K562 (cell line): ENCODE results near the gene TTC13. TPM values are rescaled to one million over a fixed set of nuclear protein-coding genes. Genes with fewer than 3 reads are reported as not detected.

ENCODE experiments used
- ATAC-seq: fragments of 200-7000 bp; cut with Tn5 transposase; 3 replicates; pipeline ENCODE4 v1.9.1; 2020; ENCODE audit warnings: moderate library complexity
- BruUV-seq: library from RNA; stranded (reverse); fragments of 400-500 nt; replicated peaks from 2 replicates; lab custom pipeline; 2021; lab: Mats Ljungman, UMichigan
- CTCF ChIA-PET: fragments of 300-600 bp; formaldehyde crosslinking; extraction: SDS; loops from one replicate; lab custom pipeline; 2021; ENCODE audit warnings: low intra/inter-chr PET ratio; lab: Yijun Ruan, JAX
- POLR2A ChIA-PET: fragments of 300-600, 350-650 bp; sonication (Branson Sonifier 250); formaldehyde crosslinking; extraction: SDS; loops from one replicate; lab custom pipeline; 2021; ENCODE audit warnings: antibody characterized with exemption, inconsistent platforms; lab: Yijun Ruan, JAX
- DNase-seq, 4 experiments: peaks; one replicate each; pipeline versions ENCODE4 v3.0.0 to v3.0.0-alpha.2; 2011 to 2018; ENCODE audit warnings: low spot score in 3 of 4, mixed read lengths in 3 of 4; ENCODE audit errors: extremely low read depth in 1 of 4
- FAIRE-seq: peaks from 2 replicates; lab custom pipeline; 2011; peaks lifted over from hg19 to GRCh38; lab: Jason Lieb, UNC
- H2AFZ ChIP-seq: 2 replicates; pipeline ENCODE4 v1.6.0; 2011; ENCODE audit warnings: low read depth, low read length, control low read depth, inconsistent platforms
- H3K27ac ChIP-seq: fragments of 200-600 bp; 3 replicates; pipeline ENCODE4 v1.8.0; 2011; ENCODE audit warnings: low read depth, mild to moderate bottlenecking, control low read depth, inconsistent platforms, low read length, moderate library complexity, mixed read lengths; ENCODE audit errors: extremely low read depth
- H3K27me3 ChIP-seq, 2 experiments: fragments of 300-600 bp in 1 of 2; 2 replicates in 1 of 2; 3 replicates in 1 of 2; pipeline versions ENCODE4 v1.6.0 to v1.8.0; 2011; ENCODE audit warnings: inconsistent platforms in 2 of 2, low read length in 2 of 2, mild to moderate bottlenecking in 1 of 2, mixed read lengths in 1 of 2, moderate library complexity in 1 of 2; ENCODE audit not compliant: control insufficient read depth in 2 of 2, insufficient read depth in 2 of 2
- H3K36me3 ChIP-seq: fragments of 300-600 bp; 3 replicates; pipeline ENCODE4 v1.8.0; 2011; ENCODE audit warnings: mild to moderate bottlenecking, low read length, inconsistent platforms; ENCODE audit not compliant: control insufficient read depth, insufficient read depth
- H3K4me1 ChIP-seq, 2 experiments: fragments of 200-600 bp in 1 of 2; replicated peaks in 1 of 2; 2 replicates in 1 of 2; 3 replicates in 1 of 2; pipeline versions ENCODE4 v1.5.1 to v1.8.0; 2011; ENCODE audit warnings: inconsistent platforms in 2 of 2, low read length in 2 of 2, mild to moderate bottlenecking in 1 of 2, mixed read lengths in 1 of 2, moderate library complexity in 1 of 2; ENCODE audit not compliant: control insufficient read depth in 2 of 2, insufficient read depth in 2 of 2
- H3K4me2 ChIP-seq: 2 replicates; pipeline ENCODE4 v1.6.1; 2011; ENCODE audit warnings: low read length, control low read depth, inconsistent platforms, mixed read lengths; ENCODE audit not compliant: insufficient read depth
- H3K4me3 ChIP-seq: fragments of 200-600 bp; sonication (generic), shearing (Covaris generic); 2 replicates; pipeline ENCODE4 v1.5.1; 2016; ENCODE audit warnings: control low read depth, inconsistent platforms
- H3K79me2 ChIP-seq: fragments of 200-600 bp; 3 replicates; pipeline ENCODE4 v1.8.0; 2011; ENCODE audit warnings: low read length, inconsistent platforms; ENCODE audit not compliant: control insufficient read depth, insufficient read depth
- H3K9ac ChIP-seq, 2 experiments: 2 replicates each; pipeline versions ENCODE4 v1.6.0 to v1.6.1; 2011; ENCODE audit warnings: low read depth in 2 of 2, low read length in 2 of 2, control low read depth in 1 of 2, inconsistent platforms in 1 of 2, mild to moderate bottlenecking in 1 of 2, mixed read lengths in 1 of 2; ENCODE audit not compliant: insufficient read depth in 1 of 2
- H3K9me1 ChIP-seq: one replicate; pipeline ENCODE4 v1.6.0; 2011; ENCODE audit warnings: inconsistent platforms, mild to moderate bottlenecking, low read length, moderate library complexity; ENCODE audit not compliant: control insufficient read depth, insufficient read depth
- H3K9me3 ChIP-seq: replicated peaks from 2 replicates; pipeline ENCODE4 v1.5.1; 2011; ENCODE audit warnings: low read depth, low read length, inconsistent platforms; ENCODE audit not compliant: control insufficient read depth, insufficient read depth
- H4K20me1 ChIP-seq: replicated peaks from 2 replicates; pipeline ENCODE4 v1.6.1; 2011; ENCODE audit warnings: low read length, inconsistent platforms, mixed read lengths; ENCODE audit not compliant: control insufficient read depth, insufficient read depth
- CBFB ChIP-seq: sonication (generic); formaldehyde crosslinking; IDR thresholded peaks from 2 replicates; pipeline ENCODE4 v1.4.0; 2020; ENCODE audit warnings: mild to moderate bottlenecking, missing genetic modification reagents
- HMGXB4 ChIP-seq: sonication (generic); formaldehyde crosslinking; IDR thresholded peaks from 2 replicates; pipeline ENCODE4 v1.8.1; 2023; ENCODE audit warnings: mild to moderate bottlenecking, missing genetic modification reagents
- MCM3 ChIP-seq: fragments of 450-650 bp; IDR thresholded peaks from 2 replicates; pipeline ENCODE4 v1.6.1; 2016
- MEF2D ChIP-seq: conservative IDR thresholded peaks from 2 replicates; pipeline ENCODE4 v1.6.1; 2016; ENCODE audit warnings: low read depth, missing genetic modification characterization, missing compliant biosample characterization
- RBBP5 ChIP-seq: fragments of 200-600 bp; sonication (generic); IDR thresholded peaks from 2 replicates; pipeline ENCODE4 v1.6.1; 2012; ENCODE audit warnings: borderline replicate concordance, mild to moderate bottlenecking, low read length, control low read depth, inconsistent platforms; ENCODE audit not compliant: insufficient read depth, poor library complexity, severe bottlenecking
- RBM22 ChIP-seq: fragments of 200-400 bp; formaldehyde crosslinking; IDR thresholded peaks from 2 replicates; pipeline ENCODE4 v1.6.1; 2018; ENCODE audit warnings: low read length, low read depth; ENCODE audit not compliant: poor library complexity, severe bottlenecking
- TRIM28 ChIP-seq: fragments of 450-650 bp; IDR thresholded peaks from 2 replicates; pipeline ENCODE4 v1.6.1; 2017
- ZNF133 ChIP-seq: fragments of 250-450 bp; sonication (Bioruptor Pico); IDR thresholded peaks from 2 replicates; pipeline ENCODE4 v1.4.0; 2020; ENCODE audit warnings: mild to moderate bottlenecking
- WGBS: fragments of 100-300 bp; shearing (Covaris generic); methylation state at CpG from one replicate; pipeline ENCODE4 v1.1.6; 2016; ENCODE audit warnings: low coverage, mixed read lengths; ENCODE audit not compliant: insufficient coverage; ENCODE audit errors: missing lambda C conversion rate; 5-methylcytosine and 5-hydroxymethylcytosine counted together
- in situ Hi-C: fragments of 300-500 bp; cut with MboI; formaldehyde crosslinking; loops from 4 replicates; pipeline ENCODE4 v1.15.0; 2018; ENCODE audit warnings: inconsistent platforms, mixed read lengths
- intact Hi-C: fragments of 100-400 bp; cut with micrococcal nuclease; formaldehyde crosslinking; loops from 2 replicates; pipeline ENCODE4 v1.14.2; 2022
- polyA plus RNA-seq, 8 experiments: library from polyadenylated mRNA; depleted of rRNA in 4 of 8; stranded (reverse) in 5 of 8; unstranded in 3 of 8; fragments of >200 nt; fragmentation: Nextera tagmentation in 2 of 8; fragmentation: Illumina TruSeq in 1 of 8; extraction: Ambion mirVana in 2 of 8; extraction: Trizol in 1 of 8; gene quantifications; 2 replicates each; pipeline versions ENCODE4 v1.2.1 to v1.2.3, GENCODE V29; 2011 to 2014; ENCODE audit warnings: inconsistent platforms in 1 of 8, missing spikeins in 1 of 8
- total RNA-seq, 7 experiments: library from RNA; depleted of rRNA in 6 of 7; stranded (reverse); fragments of >200 nt in 6 of 7; fragmentation: Illumina TruSeq in 2 of 7; extraction: Trizol in 2 of 7; gene quantifications; 2 replicates each; pipeline versions ENCODE4 v1.2.1 to v1.2.3, GENCODE V29; 2011 to 2021; ENCODE audit warnings: low replicate concordance in 1 of 7
- TF ChIP-seq, protein P1 (sequence below), 2 experiments: fragments of 450-650 bp in 1 of 2; IDR thresholded peaks; 2 replicates each; pipeline ENCODE4 v1.6.1; 2011 to 2017; ENCODE audit warnings: low read depth in 2 of 2, antibody characterized with exemption in 1 of 2, borderline replicate concordance in 1 of 2, low read length in 1 of 2, mild to moderate bottlenecking in 1 of 2, mixed read lengths in 1 of 2; ENCODE audit not compliant: control insufficient read depth in 1 of 2
- TF ChIP-seq, protein P2 (sequence below): fragments of 450-650 bp; IDR thresholded peaks from 2 replicates; pipeline ENCODE4 v1.6.1; 2016; ENCODE audit warnings: borderline replicate concordance

The TTC13 gene
- total and polyA plus RNA-seq, 9 of the 15 experiments (the other 6 are each of a cell fraction or from before 2014, with no cell fraction given), result 1.7 to 13.8 (median 9.6) TPM

DNA sequence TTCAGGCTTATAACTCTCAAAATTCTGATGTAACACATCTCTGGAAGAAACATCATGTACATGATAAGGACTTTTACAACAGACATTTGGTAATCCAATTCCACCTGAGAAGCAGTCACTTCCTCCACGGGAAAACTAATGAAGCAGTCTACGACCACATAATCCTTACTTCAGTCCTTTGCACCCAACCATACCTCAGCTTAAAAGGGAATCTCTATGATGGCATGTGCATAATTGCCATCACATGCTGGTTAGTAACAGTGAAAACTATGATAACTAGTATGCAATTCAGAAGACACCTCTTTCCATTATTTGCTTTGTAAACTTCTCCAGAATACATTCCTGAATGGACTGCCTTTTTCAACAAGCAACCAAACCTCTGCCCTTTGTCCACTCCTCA lies 53.1 kb downstream of the TTC13 start (continued):
- TF ChIP-seq, protein P1, sequence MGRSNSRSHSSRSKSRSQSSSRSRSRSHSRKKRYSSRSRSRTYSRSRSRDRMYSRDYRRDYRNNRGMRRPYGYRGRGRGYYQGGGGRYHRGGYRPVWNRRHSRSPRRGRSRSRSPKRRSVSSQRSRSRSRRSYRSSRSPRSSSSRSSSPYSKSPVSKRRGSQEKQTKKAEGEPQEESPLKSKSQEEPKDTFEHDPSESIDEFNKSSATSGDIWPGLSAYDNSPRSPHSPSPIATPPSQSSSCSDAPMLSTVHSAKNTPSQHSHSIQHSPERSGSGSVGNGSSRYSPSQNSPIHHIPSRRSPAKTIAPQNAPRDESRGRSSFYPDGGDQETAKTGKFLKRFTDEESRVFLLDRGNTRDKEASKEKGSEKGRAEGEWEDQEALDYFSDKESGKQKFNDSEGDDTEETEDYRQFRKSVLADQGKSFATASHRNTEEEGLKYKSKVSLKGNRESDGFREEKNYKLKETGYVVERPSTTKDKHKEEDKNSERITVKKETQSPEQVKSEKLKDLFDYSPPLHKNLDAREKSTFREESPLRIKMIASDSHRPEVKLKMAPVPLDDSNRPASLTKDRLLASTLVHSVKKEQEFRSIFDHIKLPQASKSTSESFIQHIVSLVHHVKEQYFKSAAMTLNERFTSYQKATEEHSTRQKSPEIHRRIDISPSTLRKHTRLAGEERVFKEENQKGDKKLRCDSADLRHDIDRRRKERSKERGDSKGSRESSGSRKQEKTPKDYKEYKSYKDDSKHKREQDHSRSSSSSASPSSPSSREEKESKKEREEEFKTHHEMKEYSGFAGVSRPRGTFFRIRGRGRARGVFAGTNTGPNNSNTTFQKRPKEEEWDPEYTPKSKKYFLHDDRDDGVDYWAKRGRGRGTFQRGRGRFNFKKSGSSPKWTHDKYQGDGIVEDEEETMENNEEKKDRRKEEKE (IDR thresholded peaks at IDR 0.05; ENCODE audit: borderline replicate concordance in 1 of 2, control insufficient read depth in 1 of 2, low read depth in 2 of 2, low read length in 1 of 2), result no peak

GRCh38 chr1:230923176-230923575 lies 55.5 kb downstream of the TTC13 start:
- POLR2A ChIA-PET, result interaction anchor here (0.8 to 1.2 kb wide), 3 partner anchors 11 to 14 kb away, joined by 3 read pairs; no protein-coding TSS in a partner anchor
- FAIRE-seq, result no peak
- in situ Hi-C loops, result loop anchor here (5.0 kb wide), 1 partner anchor 179 kb away; no protein-coding TSS in a partner anchor

More at GRCh38 chr1:230923176-230923575, 55.5 kb downstream of the TTC13 start:
- no peaks in the 10 kb centered on the region for H4K20me1 ChIP-seq
- no peak overlapping the region for H3K27ac ChIP-seq
- peaks cover 33% of the 10 kb centered on the region for H3K36me3 ChIP-seq
- no peak for ATAC-seq
- intact Hi-C loops, result no loop called here
- H3K4me3 ChIP-seq, result no peak overlapping the region
- 46% methylated on average over 4 of the region's 4 CpGs for WGBS
- no peak for TF ChIP-seq CBFB (CRISPR knock-in tag)
- TF ChIP-seq MEF2D (tag), result no peak
- TF ChIP-seq HMGXB4 (CRISPR knock-in tag), result no peak
- TF ChIP-seq TRIM28, result no peak
- TF ChIP-seq, protein P2, sequence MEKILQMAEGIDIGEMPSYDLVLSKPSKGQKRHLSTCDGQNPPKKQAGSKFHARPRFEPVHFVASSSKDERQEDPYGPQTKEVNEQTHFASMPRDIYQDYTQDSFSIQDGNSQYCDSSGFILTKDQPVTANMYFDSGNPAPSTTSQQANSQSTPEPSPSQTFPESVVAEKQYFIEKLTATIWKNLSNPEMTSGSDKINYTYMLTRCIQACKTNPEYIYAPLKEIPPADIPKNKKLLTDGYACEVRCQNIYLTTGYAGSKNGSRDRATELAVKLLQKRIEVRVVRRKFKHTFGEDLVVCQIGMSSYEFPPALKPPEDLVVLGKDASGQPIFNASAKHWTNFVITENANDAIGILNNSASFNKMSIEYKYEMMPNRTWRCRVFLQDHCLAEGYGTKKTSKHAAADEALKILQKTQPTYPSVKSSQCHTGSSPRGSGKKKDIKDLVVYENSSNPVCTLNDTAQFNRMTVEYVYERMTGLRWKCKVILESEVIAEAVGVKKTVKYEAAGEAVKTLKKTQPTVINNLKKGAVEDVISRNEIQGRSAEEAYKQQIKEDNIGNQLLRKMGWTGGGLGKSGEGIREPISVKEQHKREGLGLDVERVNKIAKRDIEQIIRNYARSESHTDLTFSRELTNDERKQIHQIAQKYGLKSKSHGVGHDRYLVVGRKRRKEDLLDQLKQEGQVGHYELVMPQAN, result no peak
- TF ChIP-seq ZNF133 (CRISPR knock-in tag), result no peak
- TF ChIP-seq RBM22, result no peak
- TF ChIP-seq MCM3, result no peak
- TF ChIP-seq RBBP5, result no peak
- H3K9me1 ChIP-seq, result peaks cover 3% of the 10 kb centered on the region
- no peaks in the 10 kb centered on the region for H3K9me3 ChIP-seq
- no peak overlapping the region for H3K4me2 ChIP-seq
- no peak for DNase-seq
- CTCF ChIA-PET, result interaction anchor here (1.9 kb wide), 1 partner anchor 168 kb away, joined by 4 read pairs; no protein-coding TSS in a partner anchor
- H3K9ac ChIP-seq, result no peak overlapping the region
- BruUV-seq, result no TSS peak
- H2AFZ ChIP-seq, result no peak overlapping the region
- H3K27me3 ChIP-seq, result no peaks in the 10 kb centered on the region
- H3K4me1 ChIP-seq, result no peaks in the 10 kb centered on the region; a peak in 2 of 5 replicates
- no peaks in the 10 kb centered on the region for H3K79me2 ChIP-seq
